Natural killer cell (primary cell): ENCODE data around the gene ATP8B4. TPM values are rescaled to one million over a fixed set of nuclear protein-coding genes. Genes with fewer than 3 reads are reported as not detected.

Source experiments
- ATAC-seq, 3 donors: fragments of 150-1000 bp in 2 of 3; fragments of 200-7000 bp in 1 of 3; cut with Tn5 transposase; 1 replicate in 1 of 3; 2 replicates in 2 of 3; pipeline ENCODE4 v1.10.0; 2021; ENCODE audit warnings: mild to moderate bottlenecking in 2 of 3, moderate library complexity in 2 of 3
- DNase-seq, 2 donors: peaks; one replicate each; pipeline versions ENCODE4 v3.0.0 to v3.0.0-alpha.2; 2013 to 2021; ENCODE audit warnings: mixed read lengths in 1 of 2
- H3K27ac ChIP-seq: one replicate; pipeline ENCODE4 v1.5.1; 2013; ENCODE audit warnings: mild to moderate bottlenecking, low read length
- H3K27me3 ChIP-seq: one replicate; pipeline ENCODE4 v1.6.1; 2013; ENCODE audit warnings: low read length; ENCODE audit not compliant: control insufficient read depth, insufficient read depth
- H3K36me3 ChIP-seq: one replicate; pipeline ENCODE4 v1.6.1; 2013; ENCODE audit warnings: low read length; ENCODE audit not compliant: control insufficient read depth, insufficient read depth
- H3K4me1 ChIP-seq: one replicate; pipeline ENCODE4 v1.6.1; 2013; ENCODE audit warnings: low read length; ENCODE audit not compliant: control insufficient read depth, insufficient read depth
- H3K4me3 ChIP-seq: one replicate; pipeline ENCODE4 v1.5.1; 2013; ENCODE audit warnings: low read length
- H3K9me3 ChIP-seq: one replicate; pipeline ENCODE4 v1.6.1; 2013; ENCODE audit warnings: low read length; ENCODE audit not compliant: control insufficient read depth, insufficient read depth
- H3K27ac Mint-ChIP-seq, 2 donors: one replicate each; pipeline ENCODE4 v1.8.0; 2022; ENCODE audit warnings: mild to moderate bottlenecking in 2 of 2, mixed read lengths in 2 of 2, moderate library complexity in 1 of 2
- H3K27me3 Mint-ChIP-seq, 2 donors: one replicate each; pipeline ENCODE4 v1.8.0; 2022; ENCODE audit warnings: low read depth in 2 of 2, mixed read lengths in 2 of 2
- H3K36me3 Mint-ChIP-seq: one replicate; pipeline ENCODE4 v1.8.0; 2022; ENCODE audit warnings: mixed read lengths
- H3K4me1 Mint-ChIP-seq, 2 donors: one replicate each; pipeline ENCODE4 v1.8.0; 2022; ENCODE audit warnings: mixed read lengths in 2 of 2
- H3K4me3 Mint-ChIP-seq: one replicate; pipeline ENCODE4 v1.8.0; 2022; ENCODE audit warnings: mild to moderate bottlenecking, moderate library complexity, mixed read lengths
- H3K9me3 Mint-ChIP-seq, 2 donors: one replicate each; pipeline ENCODE4 v1.8.0; 2022; ENCODE audit warnings: mixed read lengths in 2 of 2
- CTCF ChIP-seq: fragments of 200-600 bp; IDR thresholded peaks from one replicate; pipeline ENCODE4 v1.8.0; 2022; ENCODE audit warnings: antibody characterized with exemption
- WGBS: methylation state at CpG from one replicate; pipeline ENCODE4 v1.1.7; 2013; ENCODE audit warnings: missing lambda C conversion rate; ENCODE audit not compliant: insufficient coverage; 5-methylcytosine and 5-hydroxymethylcytosine counted together
- intact Hi-C: fragments of 100-400 bp; cut with micrococcal nuclease; formaldehyde crosslinking; loops from one replicate; pipeline ENCODE4 v1.14.2; 2022
- total RNA-seq, 4 donors: library from RNA; stranded (reverse); fragments of 120-200 nt in 1 of 4; gene quantifications; one replicate each; pipeline versions ENCODE4 v1.2.3 to v1.2.4, GENCODE V29; 2013 to 2022

Gene ATP8B4
- 10 to 100 TPM; 55.6 to 89.5 (median 75.1) TPM for total RNA-seq
- total RNA-seq (2013): 135 TPM

- ATAC-seq: peak; percentile 63 to 72 (median 69)
Observed at GRCh38 chr15:50119063-50120040, at the start of gene ATP8B4. TSS of gene ATP8B4 (minus strand) at chr15:50119233. CDS start at chr15:50106966, 12,267 bp downstream.

GRCh38 chr15:50168379-50168778 lies 49.3 kb upstream of the ATP8B4 start:
- intact Hi-C loops: no loop called here
- Histone ChIP-seq H3K27ac (no peak overlapping the region), H3K36me3 (no peaks in the 10 kb centered on the region), H3K9me3 (no peaks in the 10 kb centered on the region), H3K4me1 (no peaks in the 10 kb centered on the region), H3K27me3 (no peaks in the 10 kb centered on the region), H3K4me3 (no peak overlapping the region)
- H3K4me1 Mint-ChIP-seq: no peaks in the 10 kb centered on the region
- H3K9me3 Mint-ChIP-seq: no peaks in the 10 kb centered on the region
- no peak overlapping the region for H3K27ac Mint-ChIP-seq
- no peak for DNase-seq
- H3K36me3 Mint-ChIP-seq: no peaks in the 10 kb centered on the region
- no peak for ATAC-seq
- H3K27me3 Mint-ChIP-seq: peaks cover 0 to 11% of the 10 kb centered on the region in 2 donors
- TF ChIP-seq CTCF: no peak
- 91% methylated on average over 4 of the region's 4 CpGs for WGBS
- H3K4me3 Mint-ChIP-seq: no peak overlapping the region

More at GRCh38 chr15:50119063-50120040, at the start of gene ATP8B4:
- WGBS: 35% methylated on average over 3 of the region's 4 CpGs
- Histone ChIP-seq H3K9me3 (no peaks in the 10 kb centered on the region), H3K27me3 (no peaks in the 10 kb centered on the region), H3K27ac (peak within 1 kb of the TSS; percentile 82), H3K4me3 (peak within 1 kb of the TSS; percentile 60), H3K36me3 (no peaks in the 10 kb centered on the region), H3K4me1 (peaks cover 33% of the 10 kb centered on the region)
- peaks cover 8% of the 10 kb centered on the region for H3K36me3 Mint-ChIP-seq
- H3K4me1 Mint-ChIP-seq: peaks cover 50 to 55% of the 10 kb centered on the region in 2 donors
- H3K27ac Mint-ChIP-seq: peak within 1 kb of the TSS; percentile 88 to 96
- no peak for DNase-seq
- peak within 1 kb of the TSS; percentile 94 for H3K4me3 Mint-ChIP-seq
- intact Hi-C loops: no loop called here
- H3K27me3 Mint-ChIP-seq: no peaks in the 10 kb centered on the region
- TF ChIP-seq CTCF: no peak
- H3K9me3 Mint-ChIP-seq: peaks cover 5 to 7% of the 10 kb centered on the region in 2 donors

GRCh38 chr15:50167110-50167509 lies 48.1 kb upstream of the ATP8B4 start:
- no peaks in the 10 kb centered on the region for H3K36me3 Mint-ChIP-seq
- H3K27me3 ChIP-seq: no peaks in the 10 kb centered on the region
- H3K4me1 ChIP-seq: no peaks in the 10 kb centered on the region
- no peak overlapping the region for H3K27ac ChIP-seq
- intact Hi-C loops: no loop called here
- H3K4me3 Mint-ChIP-seq: no peak overlapping the region
- DNase-seq (no peak), ATAC-seq (no peak)
- no peaks in the 10 kb centered on the region for H3K9me3 ChIP-seq
- H3K4me1 Mint-ChIP-seq: no peaks in the 10 kb centered on the region
- peaks cover 0 to 17% of the 10 kb centered on the region in 2 donors for H3K27me3 Mint-ChIP-seq
- no peaks in the 10 kb centered on the region for H3K9me3 Mint-ChIP-seq
- TF ChIP-seq CTCF: no peak
- H3K4me3 ChIP-seq: no peak overlapping the region
- no peaks in the 10 kb centered on the region for H3K36me3 ChIP-seq
- no peak overlapping the region for H3K27ac Mint-ChIP-seq
